NB4 (cell line): Measurements from ENCODE around the gene CYP26C1.

Source experiments
- DNase-seq: peaks from one replicate; pipeline ENCODE4 v3.0.0; 2010; ENCODE audit warnings: low read depth
- H3K4me3 ChIP-seq: one replicate; pipeline ENCODE4 v1.5.1; 2011; ENCODE audit warnings: mild to moderate bottlenecking, low read depth, low read length, moderate library complexity
- MAX ChIP-seq: IDR thresholded peaks from 2 replicates; pipeline ENCODE4 v1.6.1; 2011; ENCODE audit warnings: low read depth, low read length
- MYC ChIP-seq: IDR thresholded peaks from 2 replicates; pipeline ENCODE4 v1.6.1; 2011; ENCODE audit warnings: low read depth, low read length
- POLR2A ChIP-seq: IDR thresholded peaks from 2 replicates; pipeline ENCODE4 v1.6.1; 2011; ENCODE audit warnings: mild to moderate bottlenecking; ENCODE audit not compliant: insufficient read length; ENCODE audit errors: extremely low read depth
- TF ChIP-seq, protein P1 (sequence below): IDR thresholded peaks from one replicate; pipeline ENCODE4 v1.5.1; 2012; ENCODE audit warnings: low read depth, low read length

CYP26C1 gene

GRCh38 chr10:93081318-93081717, 20.7 kb downstream of the CYP26C1 start:
- TF ChIP-seq MYC, result no peak
- TF ChIP-seq POLR2A, result no peak
- TF ChIP-seq MAX, result no peak
- TF ChIP-seq, protein P1, sequence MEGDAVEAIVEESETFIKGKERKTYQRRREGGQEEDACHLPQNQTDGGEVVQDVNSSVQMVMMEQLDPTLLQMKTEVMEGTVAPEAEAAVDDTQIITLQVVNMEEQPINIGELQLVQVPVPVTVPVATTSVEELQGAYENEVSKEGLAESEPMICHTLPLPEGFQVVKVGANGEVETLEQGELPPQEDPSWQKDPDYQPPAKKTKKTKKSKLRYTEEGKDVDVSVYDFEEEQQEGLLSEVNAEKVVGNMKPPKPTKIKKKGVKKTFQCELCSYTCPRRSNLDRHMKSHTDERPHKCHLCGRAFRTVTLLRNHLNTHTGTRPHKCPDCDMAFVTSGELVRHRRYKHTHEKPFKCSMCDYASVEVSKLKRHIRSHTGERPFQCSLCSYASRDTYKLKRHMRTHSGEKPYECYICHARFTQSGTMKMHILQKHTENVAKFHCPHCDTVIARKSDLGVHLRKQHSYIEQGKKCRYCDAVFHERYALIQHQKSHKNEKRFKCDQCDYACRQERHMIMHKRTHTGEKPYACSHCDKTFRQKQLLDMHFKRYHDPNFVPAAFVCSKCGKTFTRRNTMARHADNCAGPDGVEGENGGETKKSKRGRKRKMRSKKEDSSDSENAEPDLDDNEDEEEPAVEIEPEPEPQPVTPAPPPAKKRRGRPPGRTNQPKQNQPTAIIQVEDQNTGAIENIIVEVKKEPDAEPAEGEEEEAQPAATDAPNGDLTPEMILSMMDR, result no peak
- no peak for DNase-seq

GRCh38 chr10:93081834-93082233, 21.2 kb downstream of the CYP26C1 start:
- TF ChIP-seq MYC (no peak), MAX (no peak), POLR2A (no peak)
- TF ChIP-seq, protein P1, result no peak
- no peak for DNase-seq

More at GRCh38 chr10:93081318-93081717, 20.7 kb downstream of the CYP26C1 start:
- no peak overlapping the region for H3K4me3 ChIP-seq

DNA sequence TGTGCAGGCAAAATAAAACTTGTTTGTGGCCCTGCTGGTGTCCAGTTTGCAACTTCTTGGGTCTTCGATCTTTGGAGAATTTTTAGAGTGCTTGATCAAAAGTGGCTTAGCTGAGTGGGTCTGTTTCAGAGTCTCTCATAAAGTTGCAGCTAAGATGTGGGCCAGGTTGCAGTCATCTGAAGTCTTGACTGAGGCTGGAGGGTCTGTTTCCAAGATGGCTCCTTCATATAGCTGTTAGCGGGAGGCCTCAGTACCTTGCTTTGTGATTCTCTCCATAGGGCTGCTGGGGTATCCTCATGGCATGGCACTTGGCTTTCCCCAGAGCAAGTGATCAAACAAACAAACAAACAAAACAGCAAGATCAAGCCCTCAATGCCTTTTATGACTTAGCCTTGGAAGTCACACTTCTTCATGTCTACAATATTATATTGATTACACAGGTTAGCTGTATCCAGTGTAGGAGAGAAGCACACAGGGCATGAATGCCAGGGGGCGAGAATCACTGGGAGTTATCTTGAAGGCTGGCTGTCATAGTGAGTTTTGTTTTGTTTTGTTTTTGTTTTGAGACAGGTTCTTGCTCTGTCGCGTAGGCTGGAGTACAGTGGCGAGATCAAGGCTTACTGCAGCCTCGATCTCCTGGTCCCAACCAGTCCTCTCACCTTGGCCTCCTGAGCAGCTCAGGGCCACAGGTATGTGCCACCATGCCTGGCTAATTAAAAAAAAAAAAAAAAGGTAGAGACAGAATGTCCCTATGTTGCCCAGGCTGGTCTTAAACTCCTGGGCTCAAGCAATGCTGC, 23.3 kb downstream of the CYP26C1 start:
- TF ChIP-seq, protein P1, result no peak
- TF ChIP-seq MYC, result no peak
- no peak for TF ChIP-seq POLR2A
- TF ChIP-seq MAX, result no peak
- DNase-seq, result no peak
- H3K4me3 ChIP-seq, result no peak overlapping the region

More at GRCh38 chr10:93081834-93082233, 21.2 kb downstream of the CYP26C1 start:
- H3K4me3 ChIP-seq, result no peak overlapping the region

GRCh38 chr10:93085272-93085859, 24.8 kb downstream of the CYP26C1 start:
- no peak for DNase-seq
- TF ChIP-seq POLR2A (no peak), MAX (no peak), MYC (no peak)
- TF ChIP-seq, protein P1, result no peak

DNA sequence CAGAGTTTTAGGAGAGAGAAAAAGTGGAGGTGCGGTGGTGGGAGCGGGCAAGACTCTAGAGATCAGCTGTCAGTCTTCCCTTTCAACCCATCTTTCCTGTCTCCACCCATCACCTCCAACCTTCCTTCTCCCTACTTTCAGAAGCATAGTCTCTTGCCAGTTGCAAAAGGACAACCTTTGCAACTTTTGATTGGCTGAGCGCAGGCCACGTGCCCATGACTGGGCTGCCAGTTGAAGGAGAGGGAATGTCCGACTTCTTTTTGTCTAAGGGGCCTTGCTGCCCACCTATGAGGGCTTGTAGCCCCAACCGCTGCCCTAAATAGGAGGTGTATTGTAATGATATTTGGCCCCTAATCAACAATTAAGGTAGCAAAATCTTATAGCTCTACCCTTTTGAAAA, 25.7 kb downstream of the CYP26C1 start:
- DNase-seq, result no peak
- no peak for TF ChIP-seq MAX
- no peak overlapping the region for H3K4me3 ChIP-seq

More at GRCh38 chr10:93085272-93085859, 24.8 kb downstream of the CYP26C1 start:
- H3K4me3 ChIP-seq, result no peak overlapping the region

DNA sequence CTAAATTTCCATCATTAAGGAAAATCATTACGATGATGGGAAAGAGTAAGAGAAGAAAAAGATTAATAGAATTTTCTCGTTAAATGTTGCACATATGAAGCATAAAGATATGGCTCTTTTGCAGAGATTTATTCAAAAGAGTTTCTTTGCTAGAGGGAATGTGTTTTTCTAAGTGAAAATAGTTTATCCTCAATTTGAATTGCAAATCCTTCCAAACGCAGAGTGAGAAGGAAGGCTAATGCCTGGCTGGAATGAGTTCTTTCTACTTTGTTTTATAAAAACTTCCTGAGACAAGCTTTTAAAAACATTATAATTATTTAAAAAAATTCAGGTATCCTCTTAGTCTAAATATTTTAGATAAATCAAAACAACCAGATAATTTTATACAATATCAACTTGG, 27.2 kb downstream of the CYP26C1 start:
- TF ChIP-seq, protein P1, result no peak
- TF ChIP-seq MAX (no peak), POLR2A (no peak), MYC (no peak)
- no peak for DNase-seq
- no peak overlapping the region for H3K4me3 ChIP-seq
